NOMO-1 treated with dmso at 0.1 percent for 144 hours (cell line): ENCODE results near the gene WDR86.

ENCODE experiments used
- DNase-seq: peaks from one replicate; lab custom pipeline; 2025; ENCODE audit not compliant: unreplicated experiment; lab: John Stamatoyannopoulos, UW

Gene WDR86

DNA sequence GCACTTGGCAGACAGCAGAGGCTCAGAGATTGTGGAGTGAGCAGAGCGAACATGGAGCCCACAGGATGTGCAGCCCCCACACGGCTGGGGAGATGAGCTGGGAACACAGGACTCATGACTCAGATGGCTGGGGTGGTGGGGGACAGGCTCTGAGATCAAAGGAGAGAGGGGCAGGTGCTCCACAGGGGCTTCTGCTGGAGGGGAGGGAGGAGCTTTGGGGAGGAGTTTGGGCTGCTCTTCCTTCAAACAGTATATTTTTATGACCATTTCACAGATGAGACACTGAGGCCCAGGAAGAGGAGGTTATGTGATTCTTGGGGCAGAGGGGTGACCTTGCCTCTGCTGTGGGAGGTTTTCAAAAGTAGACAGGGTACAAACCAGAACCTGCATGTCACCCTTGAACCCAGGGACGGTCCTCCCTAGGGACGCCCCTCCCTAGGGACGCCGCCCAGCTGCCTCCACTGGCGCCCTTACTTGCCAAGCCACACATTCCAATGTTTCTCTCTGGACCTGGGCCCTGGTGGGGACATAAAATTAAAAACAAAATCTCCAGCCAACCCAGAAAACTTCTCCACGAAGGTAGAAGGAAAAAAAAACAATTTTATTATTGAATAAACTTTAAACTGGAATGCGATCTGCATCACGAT, 31.1 kb upstream of the WDR86 start:
- DNase-seq, result no peak

DNA sequence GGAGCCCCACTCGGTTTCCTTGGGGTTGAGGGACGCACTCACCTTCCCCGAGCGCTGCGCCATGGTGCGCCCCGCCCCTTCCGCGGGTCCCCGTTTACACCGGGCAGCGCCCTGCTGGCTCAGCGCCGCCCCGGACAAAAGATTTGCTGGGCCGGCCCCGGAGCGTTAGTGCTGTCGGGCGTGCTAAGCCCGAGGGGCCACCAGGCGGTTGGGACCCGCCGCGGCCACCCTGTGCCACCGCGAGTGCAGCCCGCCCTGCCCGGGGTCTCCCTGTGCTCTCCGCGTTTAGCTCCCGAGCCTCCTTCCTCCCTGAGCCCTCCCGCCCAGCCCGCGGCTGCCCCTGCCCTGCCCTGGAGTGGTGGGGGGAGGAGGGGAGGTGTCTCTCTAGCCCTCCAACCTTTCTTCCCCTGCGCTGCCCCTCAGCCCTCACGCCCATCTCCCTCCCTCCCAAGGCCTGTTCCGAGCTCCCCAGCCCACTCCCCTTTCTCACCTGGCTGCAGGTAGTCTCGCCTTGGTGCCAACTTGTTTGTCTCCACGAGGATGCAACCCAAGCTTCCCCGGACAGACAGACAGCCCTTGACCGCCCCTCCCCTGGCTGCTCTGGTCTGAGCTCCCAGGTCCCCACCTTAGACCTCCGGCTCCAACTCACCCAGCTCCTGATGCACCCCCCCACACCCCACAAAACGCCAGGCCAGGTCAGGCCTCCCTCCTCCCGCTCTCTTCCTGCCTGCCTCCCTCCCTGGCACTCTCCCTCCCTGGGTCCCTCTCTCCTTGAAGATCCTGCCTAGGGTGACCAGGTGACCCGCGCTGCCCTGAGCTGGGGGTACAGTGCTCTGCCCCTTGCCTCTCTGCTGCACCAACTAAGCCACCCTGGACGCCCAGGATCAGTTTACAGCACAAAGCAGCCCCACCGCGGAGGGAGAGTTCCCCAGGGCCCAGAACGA, 30.3 kb upstream of the WDR86 start, which contains the start of gene CRYGN:
Gene CRYGN (minus strand): TSS at position 287 of the 944 bp plus-strand sequence. CDS start 224 bp downstream, at position 63.
- DNase-seq, result no peak

DNA sequence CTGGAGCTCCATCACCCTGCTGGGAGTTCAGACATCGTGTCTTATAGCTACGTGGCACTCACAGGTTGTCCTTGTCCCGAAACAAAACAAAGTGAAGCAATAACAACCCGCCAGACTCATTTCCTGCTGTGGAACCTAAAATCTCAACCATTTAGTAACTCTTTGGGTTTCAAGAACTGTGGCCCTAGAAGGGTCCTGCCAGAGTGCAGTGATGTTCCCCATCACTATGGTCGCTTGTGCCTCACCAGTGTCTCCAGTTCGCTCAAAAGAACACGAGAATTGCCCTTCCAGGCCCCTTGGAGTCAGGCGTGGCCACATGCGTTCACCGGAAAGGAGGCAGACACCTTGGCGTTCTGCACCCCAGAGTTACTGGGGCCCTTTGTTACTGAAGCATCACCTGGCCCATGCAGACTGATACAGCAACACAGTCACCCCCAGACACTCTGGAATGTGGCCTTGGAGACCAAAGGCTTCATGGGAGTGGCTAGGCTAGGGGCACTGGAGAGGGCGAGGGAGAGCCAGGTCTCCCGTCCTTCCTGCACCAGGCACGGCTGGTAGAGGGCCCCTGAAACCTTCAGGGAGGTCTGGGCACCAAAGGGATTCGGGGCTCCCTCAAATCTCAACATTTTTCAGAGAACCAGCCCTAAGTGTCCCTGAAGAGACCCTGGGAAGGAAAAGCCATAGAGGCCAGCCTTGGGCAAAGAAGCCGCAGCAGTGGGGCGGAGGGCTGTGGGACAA, 29.2 kb upstream of the WDR86 start:
- DNase-seq, result no peak

DNA sequence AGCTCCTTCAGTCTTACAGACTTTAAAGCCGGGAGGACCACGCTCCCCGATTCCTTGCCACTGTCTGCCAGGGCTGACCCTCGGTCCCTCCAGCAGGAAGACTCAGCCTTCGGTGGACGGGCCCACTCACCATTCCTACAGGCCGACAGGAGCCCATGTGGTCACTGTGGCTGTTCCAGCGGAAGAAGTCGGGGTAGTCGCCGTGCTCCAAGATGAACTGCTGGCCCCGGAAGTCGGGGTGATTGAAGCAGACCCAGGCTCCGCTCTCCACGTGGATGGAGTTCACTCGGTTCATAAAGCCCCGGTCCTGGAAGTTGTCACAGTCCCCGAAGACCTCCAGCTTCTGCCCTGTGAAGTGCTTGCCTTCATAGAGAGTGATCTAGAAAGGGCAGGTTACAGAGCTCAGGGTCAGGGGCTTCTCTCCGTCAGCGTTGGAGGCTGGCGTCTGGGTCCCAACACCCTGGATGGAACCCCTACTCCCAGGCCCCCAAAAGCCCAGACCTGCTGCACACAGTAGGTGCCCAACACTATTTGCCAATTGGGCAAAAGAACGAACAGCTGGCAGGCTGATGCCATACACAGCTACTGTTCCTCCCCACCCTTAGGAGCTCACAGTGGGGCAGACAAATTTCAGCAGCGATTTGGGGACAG, 28.2 kb upstream of the WDR86 start:
- DNase-seq, result no peak

- no peak for DNase-seq
These were observed 27.3 kb upstream of the WDR86 start for GRCh38 chr7:151437159-151437553.

GRCh38 chr7:151436446-151437158, 26.8 kb upstream of the WDR86 start:
- DNase-seq, result no peak

DNA sequence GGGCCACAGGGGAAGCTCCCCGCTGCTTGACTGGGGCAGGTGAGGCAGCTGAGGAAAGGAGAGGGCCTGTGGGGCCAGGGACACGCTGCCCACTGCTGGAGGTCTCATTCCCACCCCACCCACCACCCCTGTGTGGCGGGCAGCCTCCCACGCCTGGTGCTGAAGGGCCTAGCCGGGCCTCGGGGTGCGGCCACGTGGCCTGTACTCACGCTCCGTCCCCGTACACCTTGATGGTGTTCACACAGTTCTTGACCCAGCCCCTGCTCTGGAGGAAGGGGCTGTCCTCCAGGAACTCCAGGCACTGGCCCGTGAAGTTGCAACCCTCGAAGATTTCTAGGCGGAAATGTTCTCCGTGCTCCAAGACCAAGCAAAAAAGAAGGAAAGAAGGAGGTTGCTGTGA, 26.1 kb upstream of the WDR86 start:
- DNase-seq, result no peak

GRCh38 chr7:151435103-151435916, 25.5 kb upstream of the WDR86 start:
- DNase-seq, result no peak

GRCh38 chr7:151434549-151434948, 24.7 kb upstream of the WDR86 start:
- DNase-seq, result no peak

DNA sequence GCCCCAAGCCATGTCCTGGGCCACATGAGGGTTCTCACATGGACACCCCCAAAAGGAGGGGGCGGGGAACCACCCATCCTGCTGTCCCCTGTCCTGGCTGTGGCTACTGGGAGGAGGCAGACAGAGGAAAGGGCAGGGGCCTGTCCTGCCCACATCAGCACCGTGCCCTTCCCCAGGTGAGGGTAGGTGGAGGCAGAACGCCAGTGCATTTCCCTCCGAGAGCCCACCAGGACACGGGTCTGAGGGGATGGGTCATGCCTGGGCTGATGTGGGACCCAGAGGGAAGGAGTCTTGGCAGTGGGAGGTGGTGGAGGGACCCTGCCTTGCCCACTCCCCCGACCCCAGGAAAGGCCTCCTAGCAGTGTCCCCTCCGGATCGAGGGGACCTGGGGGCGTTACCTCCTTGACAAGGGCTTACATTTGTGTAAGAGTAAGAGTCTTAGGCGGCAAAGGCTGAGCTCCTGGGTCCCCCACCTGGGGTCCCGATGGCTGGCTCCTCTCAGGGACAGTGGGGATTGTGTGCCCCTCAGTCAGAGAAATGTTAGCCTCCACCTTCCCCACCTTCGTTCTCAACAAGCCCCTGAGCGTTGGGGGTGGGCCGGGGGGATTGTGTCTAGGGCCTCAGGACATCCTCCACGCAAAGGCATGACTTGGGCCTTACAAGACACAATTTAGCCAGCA, 24.0 kb upstream of the WDR86 start:
- no peak for DNase-seq

DNA sequence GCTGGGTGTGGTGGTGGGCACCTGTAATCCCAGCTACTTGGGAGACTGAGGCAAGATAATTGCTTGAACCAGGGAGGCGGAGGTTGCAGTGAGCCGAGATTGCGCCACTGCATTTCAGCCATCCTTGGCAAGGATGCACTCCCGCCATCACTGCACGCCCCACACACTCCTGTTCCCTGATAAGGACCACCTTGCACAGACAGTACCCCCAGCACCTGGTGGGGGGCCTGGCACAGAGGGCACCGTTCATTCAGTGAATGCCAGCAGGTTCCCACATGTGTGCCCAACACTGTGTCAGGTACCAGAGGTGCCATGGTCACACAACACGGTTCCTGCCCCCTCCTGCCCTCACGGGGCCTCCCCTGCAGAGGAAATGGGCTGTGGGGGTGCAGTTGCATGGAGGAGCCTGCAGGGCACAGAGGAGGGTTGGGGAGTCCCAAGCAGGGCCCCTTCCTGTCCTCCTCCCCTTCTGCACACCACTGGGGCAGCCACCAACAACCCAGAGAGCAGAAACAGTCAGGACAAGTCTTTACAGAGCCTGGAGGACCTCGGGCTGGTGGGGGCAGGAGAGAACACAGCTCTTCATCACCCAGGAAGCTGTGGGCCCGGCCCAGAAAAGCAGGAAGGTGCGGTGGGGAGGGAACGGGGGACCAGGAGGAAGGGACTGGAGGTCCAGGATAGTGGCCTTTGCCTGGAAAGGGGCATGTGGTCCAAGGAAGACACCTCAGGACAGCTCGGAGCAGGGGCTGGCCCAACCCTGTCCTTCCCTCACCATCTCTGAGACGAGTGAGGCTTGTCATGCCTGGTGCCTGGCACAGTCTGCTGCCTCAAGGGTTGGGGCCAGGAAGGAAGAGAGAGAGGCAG, 23.1 kb upstream of the WDR86 start:
- no peak for DNase-seq

GRCh38 chr7:151431768-151432311, 22.0 kb upstream of the WDR86 start:
- DNase-seq, result no peak

GRCh38 chr7:151431281-151431767, 21.5 kb upstream of the WDR86 start:
- no peak for DNase-seq

GRCh38 chr7:151430391-151431205, 20.8 kb upstream of the WDR86 start:
- DNase-seq, result no peak

GRCh38 chr7:151429560-151430331, 19.9 kb upstream of the WDR86 start:
- no peak for DNase-seq

GRCh38 chr7:151429237-151429559, 19.4 kb upstream of the WDR86 start:
- DNase-seq, result no peak
